A375 (cell line): ENCODE measurements around the gene VPS45. TPM values are rescaled to one million over a fixed set of nuclear protein-coding genes. Genes with fewer than 3 reads are reported as not detected.

Source experiments
- total RNA-seq: library from RNA; depleted of rRNA; stranded (reverse); fragments of >200 nt; shearing (Covaris generic); gene quantifications from 2 replicates; pipeline ENCODE4 v1.2.3, GENCODE V29; 2014; rRNA removed

VPS45 gene
- 26.6 and 31.1 TPM in 2 replicates for total RNA-seq

GRCh38 chr1:150067184-150068108, at the start of gene VPS45:
TSS of gene VPS45 (plus strand) at chr1:150067776. CDS start at chr1:150067858, 82 bp downstream.

GRCh38 chr1:150149271-150150132, 81.9 kb downstream of the VPS45 start, which contains the start of gene PLEKHO1:
TSS of gene PLEKHO1 (plus strand) at chr1:150149916. CDS start at chr1:150150258, 342 bp downstream.

Other genes starting within 250 kb of the VPS45 start
- 3.7 and 6.8 TPM in 2 replicates for gene BOLA1, start 168.2 kb upstream of the VPS45 start, total RNA-seq
- gene SV2A, start 149.9 kb upstream of the VPS45 start, total RNA-seq: 30.9 and 31.2 TPM in 2 replicates
- 23.6 and 28.0 TPM in 2 replicates for gene SF3B4, start 140.0 kb upstream of the VPS45 start, total RNA-seq
- gene MTMR11, start 130.9 kb upstream of the VPS45 start, total RNA-seq: 4.0 and 4.6 TPM in 2 replicates
- gene OTUD7B, start 57.0 kb upstream of the VPS45 start, total RNA-seq: 16.3 and 16.9 TPM in 2 replicates
- 19.2 and 27.2 TPM in 2 replicates for gene PLEKHO1, start 82.1 kb downstream of the VPS45 start, total RNA-seq
- 40.7 and 48.8 TPM in 2 replicates for gene ANP32E, start 168.3 kb downstream of the VPS45 start, total RNA-seq
- not detected in 2 replicates for gene CA14, start 190.0 kb downstream of the VPS45 start, total RNA-seq
- 121 and 123 TPM in 2 replicates for gene APH1A, start 201.2 kb downstream of the VPS45 start, total RNA-seq
- 1.1 and 4.1 TPM in 2 replicates for gene C1orf54, start 205.0 kb downstream of the VPS45 start, total RNA-seq
- gene CIART, start 214.8 kb downstream of the VPS45 start, total RNA-seq: 0.26 and 0.40 TPM in 2 replicates
- 129 and 137 TPM in 2 replicates for gene MRPS21, start 226.1 kb downstream of the VPS45 start, total RNA-seq